Coronary artery (tissue), 2 donors: ENCODE data around the gene MYH15.

Experiments
- DNase-seq: peaks from one replicate; pipeline ENCODE4 v3.0.0-alpha.2; 2017; ENCODE audit warnings: low spot score
- H3K27ac ChIP-seq, 2 donors: fragments of 200-600 bp; sonication (generic); one replicate each; pipeline ENCODE4 v1.5.1; 2016 to 2019
- H3K4me3 ChIP-seq: fragments of 200-600 bp; sonication (generic); 2 replicates; pipeline ENCODE4 v1.5.1; 2016; ENCODE audit warnings: mild to moderate bottlenecking, moderate library complexity
- TF ChIP-seq, protein P1 (sequence below): fragments of 200-600 bp; sonication (generic); IDR thresholded peaks from one replicate; pipeline ENCODE4 v1.5.1; 2019; ENCODE audit warnings: antibody characterized with exemption

MYH15 gene

GRCh38 chr3:108448593-108448992 is 61.8 kb downstream of the MYH15 start:
- TF ChIP-seq, protein P1, sequence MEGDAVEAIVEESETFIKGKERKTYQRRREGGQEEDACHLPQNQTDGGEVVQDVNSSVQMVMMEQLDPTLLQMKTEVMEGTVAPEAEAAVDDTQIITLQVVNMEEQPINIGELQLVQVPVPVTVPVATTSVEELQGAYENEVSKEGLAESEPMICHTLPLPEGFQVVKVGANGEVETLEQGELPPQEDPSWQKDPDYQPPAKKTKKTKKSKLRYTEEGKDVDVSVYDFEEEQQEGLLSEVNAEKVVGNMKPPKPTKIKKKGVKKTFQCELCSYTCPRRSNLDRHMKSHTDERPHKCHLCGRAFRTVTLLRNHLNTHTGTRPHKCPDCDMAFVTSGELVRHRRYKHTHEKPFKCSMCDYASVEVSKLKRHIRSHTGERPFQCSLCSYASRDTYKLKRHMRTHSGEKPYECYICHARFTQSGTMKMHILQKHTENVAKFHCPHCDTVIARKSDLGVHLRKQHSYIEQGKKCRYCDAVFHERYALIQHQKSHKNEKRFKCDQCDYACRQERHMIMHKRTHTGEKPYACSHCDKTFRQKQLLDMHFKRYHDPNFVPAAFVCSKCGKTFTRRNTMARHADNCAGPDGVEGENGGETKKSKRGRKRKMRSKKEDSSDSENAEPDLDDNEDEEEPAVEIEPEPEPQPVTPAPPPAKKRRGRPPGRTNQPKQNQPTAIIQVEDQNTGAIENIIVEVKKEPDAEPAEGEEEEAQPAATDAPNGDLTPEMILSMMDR = no peak
- DNase-seq = no peak
- H3K4me3 ChIP-seq = no peak overlapping the region
- H3K27ac ChIP-seq = no peak overlapping the region

GRCh38 chr3:108447096-108447847 is 63.1 kb downstream of the MYH15 start:
- no peak overlapping the region for H3K27ac ChIP-seq
- TF ChIP-seq, protein P1 = no peak
- no peak overlapping the region for H3K4me3 ChIP-seq
- no peak for DNase-seq

GRCh38 chr3:108442281-108442680 is 68.1 kb downstream of the MYH15 start:
- Histone ChIP-seq H3K4me3 (no peak overlapping the region), H3K27ac (no peak overlapping the region)
- TF ChIP-seq, protein P1 = no peak
- DNase-seq = no peak

DNA sequence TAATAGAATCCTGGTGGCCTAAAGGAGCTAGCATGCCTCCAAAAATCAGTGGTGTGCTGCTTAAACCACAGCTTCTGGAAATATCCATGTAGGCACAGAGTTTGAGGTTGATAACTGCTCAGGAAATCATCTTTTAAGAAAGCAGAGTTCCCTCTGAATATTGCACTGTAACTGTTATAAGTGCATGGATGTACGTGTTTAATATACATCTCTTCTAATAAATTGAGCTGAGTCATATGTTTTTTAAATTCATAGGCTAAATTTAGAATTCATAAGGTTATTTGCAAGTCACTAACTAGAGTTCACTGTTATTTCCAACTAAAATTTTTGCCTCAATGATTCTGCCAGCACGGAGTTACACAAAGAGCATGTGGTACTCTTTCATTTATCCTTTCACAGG is 68.9 kb downstream of the MYH15 start:
- Histone ChIP-seq H3K4me3 (no peak overlapping the region), H3K27ac (no peak overlapping the region)
- TF ChIP-seq, protein P1 = no peak
- DNase-seq = no peak

GRCh38 chr3:108441071-108441507 is 69.3 kb downstream of the MYH15 start:
- DNase-seq = no peak
- TF ChIP-seq, protein P1 = no peak
- H3K27ac ChIP-seq = no peak overlapping the region
- H3K4me3 ChIP-seq = no peak overlapping the region

GRCh38 chr3:108438542-108438941 is 71.9 kb downstream of the MYH15 start:
- H3K4me3 ChIP-seq = no peak overlapping the region
- no peak for DNase-seq
- TF ChIP-seq, protein P1 = no peak
- no peak overlapping the region for H3K27ac ChIP-seq

- DNase-seq = no peak
- Histone ChIP-seq H3K27ac (no peak overlapping the region), H3K4me3 (no peak overlapping the region)
- TF ChIP-seq, protein P1 = no peak
Observed at GRCh38 chr3:108437439-108437838, 73.0 kb downstream of the MYH15 start.
